IMR-90 (cell line): ENCODE results near the gene GMEB2. TPM values are rescaled to one million over a fixed set of nuclear protein-coding genes. Genes with fewer than 3 reads are reported as not detected.

Experiments used
- ATAC-seq: fragments of 200-7000 bp; cut with Tn5 transposase; 2 replicates; pipeline ENCODE4 v1.9.1; 2020; ENCODE audit warnings: low read depth, mild to moderate bottlenecking, moderate library complexity
- BruUV-seq: library from RNA; stranded (reverse); fragments of 400-500 nt; replicated peaks from 2 replicates; lab custom pipeline; 2021; lab: Mats Ljungman, UMichigan
- CTCF ChIA-PET: fragments of 300-600 bp; formaldehyde crosslinking; extraction: SDS; loops from one replicate; lab custom pipeline; 2021; ENCODE audit warnings: antibody characterized with exemption; lab: Yijun Ruan, JAX
- POLR2A ChIA-PET: fragments of 300-600 bp; sonication (Branson Sonifier 250); formaldehyde crosslinking; loops from one replicate; lab custom pipeline; 2022; ENCODE audit warnings: antibody characterized with exemption; ENCODE audit not compliant: unreplicated experiment; lab: Charles Lee
- DNase-seq: peaks from one replicate; pipeline ENCODE4 v3.0.0; 2013
- H2AFZ ChIP-seq: replicated peaks from 2 replicates; pipeline ENCODE3; 2013; ENCODE audit warnings: low read length, mild to moderate bottlenecking; ENCODE audit not compliant: poor library complexity
- H2AK5ac ChIP-seq: 2 replicates; pipeline ENCODE4 v1.6.1; 2013; ENCODE audit warnings: low read depth, low read length, inconsistent platforms
- H2AK9ac ChIP-seq: replicated peaks from 2 replicates; pipeline ENCODE3; 2013; ENCODE audit warnings: mild to moderate bottlenecking, low read depth, low read length, moderate library complexity; ENCODE audit not compliant: poor library complexity
- H2BK120ac ChIP-seq: 2 replicates; pipeline ENCODE4 v1.6.1; 2013; ENCODE audit warnings: low read depth, low read length, inconsistent platforms
- H2BK15ac ChIP-seq: 3 replicates; pipeline ENCODE4 v1.6.1; 2013; ENCODE audit warnings: low read depth, low read length, inconsistent platforms
- H2BK20ac ChIP-seq: 2 replicates; pipeline ENCODE4 v1.6.1; 2013; ENCODE audit warnings: low read depth, mild to moderate bottlenecking, inconsistent platforms, low read length, moderate library complexity
- H2BK5ac ChIP-seq: 2 replicates; pipeline ENCODE4 v1.6.1; 2013; ENCODE audit warnings: mild to moderate bottlenecking, low read depth, low read length, inconsistent platforms; ENCODE audit not compliant: poor library complexity, severe bottlenecking
- H3K14ac ChIP-seq: replicated peaks from 2 replicates; pipeline ENCODE4 v1.6.1; 2013; ENCODE audit warnings: low read depth, low read length, inconsistent platforms
- H3K18ac ChIP-seq: 2 replicates; pipeline ENCODE4 v1.6.1; 2013; ENCODE audit warnings: low read depth, low read length, control low read depth
- H3K23ac ChIP-seq: 2 replicates; pipeline ENCODE4 v1.6.1; 2013; ENCODE audit warnings: low read depth, low read length, inconsistent platforms
- H3K27ac ChIP-seq: 2 replicates; pipeline ENCODE4 v1.5.1; 2013; ENCODE audit warnings: mild to moderate bottlenecking, control low read depth, low read length; ENCODE audit not compliant: insufficient read depth
- H3K27me3 ChIP-seq: 2 replicates; pipeline ENCODE4 v1.6.1; 2013; ENCODE audit warnings: low read length; ENCODE audit not compliant: control insufficient read depth, insufficient read depth
- H3K36me3 ChIP-seq: 2 replicates; pipeline ENCODE4 v1.6.1; 2013; ENCODE audit warnings: low read length, mixed read lengths; ENCODE audit not compliant: control insufficient read depth, insufficient read depth
- H3K4ac ChIP-seq: 2 replicates; pipeline ENCODE4 v1.6.1; 2013; ENCODE audit warnings: low read depth, low read length, inconsistent platforms
- H3K4me1 ChIP-seq: 2 replicates; pipeline ENCODE4 v1.6.1; 2013; ENCODE audit warnings: low read length, mixed read lengths; ENCODE audit not compliant: control insufficient read depth, insufficient read depth
- H3K4me2 ChIP-seq: 2 replicates; pipeline ENCODE4 v1.6.1; 2013; ENCODE audit warnings: low read depth, mild to moderate bottlenecking, control low read depth, low read length, moderate library complexity
- H3K4me3 ChIP-seq: 2 replicates; pipeline ENCODE4 v1.5.1; 2013; ENCODE audit warnings: low read depth, mild to moderate bottlenecking, control low read depth, low read length, moderate library complexity; ENCODE audit not compliant: insufficient read depth
- H3K56ac ChIP-seq: 2 replicates; pipeline ENCODE4 v1.6.1; 2013; ENCODE audit warnings: low read length, inconsistent platforms; ENCODE audit not compliant: insufficient read depth; ENCODE audit errors: extremely low read depth
- H3K79me1 ChIP-seq, 2 experiments: 2 replicates each; pipeline ENCODE4 v1.6.1; 2013; ENCODE audit warnings: low read length in 2 of 2, inconsistent platforms in 1 of 2, low read depth in 1 of 2
- H3K9ac ChIP-seq: 2 replicates; pipeline ENCODE4 v1.6.1; 2013; ENCODE audit warnings: low read depth, low read length, control low read depth
- H3K9me1 ChIP-seq: 2 replicates; pipeline ENCODE4 v1.6.1; 2013; ENCODE audit warnings: low read length, inconsistent platforms; ENCODE audit not compliant: insufficient read depth
- H3K9me3 ChIP-seq: 2 replicates; pipeline ENCODE4 v1.6.1; 2013; ENCODE audit warnings: low read length; ENCODE audit not compliant: control insufficient read depth, insufficient read depth
- H4K20me1 ChIP-seq: 2 replicates; pipeline ENCODE4 v1.6.1; 2013; ENCODE audit warnings: low read length, inconsistent platforms; ENCODE audit not compliant: insufficient read depth
- H4K5ac ChIP-seq: 2 replicates; pipeline ENCODE4 v1.6.1; 2013; ENCODE audit warnings: mild to moderate bottlenecking, low read depth, low read length, control low read depth
- H4K8ac ChIP-seq, 2 experiments: 2 replicates each; pipeline ENCODE4 v1.6.1; 2013; ENCODE audit warnings: low read depth in 2 of 2, low read length in 2 of 2, control low read depth in 1 of 2, inconsistent platforms in 1 of 2
- H4K91ac ChIP-seq: 2 replicates; pipeline ENCODE4 v1.6.1; 2013; ENCODE audit warnings: low read depth, low read length, inconsistent platforms; ENCODE audit not compliant: insufficient read depth
- BHLHE40 ChIP-seq: fragments of 150-350 bp; IDR thresholded peaks from 2 replicates; pipeline ENCODE4 v1.6.1; 2016; ENCODE audit warnings: mild to moderate bottlenecking, low read depth, low read length
- FOS ChIP-seq: fragments of 150-350 bp; IDR thresholded peaks from 2 replicates; pipeline ENCODE4 v1.6.1; 2016; ENCODE audit warnings: low read depth, low read length
- RFX5 ChIP-seq: IDR thresholded peaks from 2 replicates; pipeline ENCODE4 v1.8.0; 2012; ENCODE audit warnings: low read depth, mild to moderate bottlenecking, low read length, moderate library complexity
- WGBS, 2 experiments: methylation state at CpG; one replicate each; pipeline versions ENCODE4 v1.1.5 to v1.1.7; 2013; ENCODE audit warnings: missing lambda C conversion rate in 2 of 2; ENCODE audit not compliant: insufficient read length in 1 of 2; ENCODE audit errors: extremely low coverage in 2 of 2; 5-methylcytosine and 5-hydroxymethylcytosine counted together
- dilution Hi-C: fragments of 300-500 bp; cut with HindIII; formaldehyde crosslinking; loops from one replicate; pipeline ENCODE4 v1.14.3; 2018; ENCODE audit warnings: low sequenced_read_pairs; ENCODE audit not compliant: unreplicated experiment
- in situ Hi-C: fragments of 300-500 bp; cut with MboI; formaldehyde crosslinking; loops from 3 replicates; pipeline ENCODE4 v1.14.3; 2019; ENCODE audit warnings: low sequenced_read_pairs, inconsistent platforms, mixed read lengths
- intact Hi-C: fragments of 100-400 bp; cut with micrococcal nuclease; formaldehyde crosslinking; loops from 2 replicates; pipeline ENCODE4 v1.10.0; 2022
- polyA plus RNA-seq, 3 experiments: library from polyadenylated mRNA; depleted of rRNA; stranded (reverse); fragments of >200 nt; gene quantifications; 2 replicates each; pipeline ENCODE4 v1.2.3, GENCODE V29; 2012; ENCODE audit warnings: low replicate concordance in 1 of 3
- total RNA-seq: library from RNA; depleted of rRNA; stranded (reverse); fragments of >200 nt; gene quantifications from 2 replicates; pipeline ENCODE4 v1.2.3, GENCODE V29; 2012
- TF ChIP-seq, protein P1 (sequence below): fragments of 150-350 bp; IDR thresholded peaks from 2 replicates; pipeline ENCODE4 v1.6.1; 2017; ENCODE audit warnings: mild to moderate bottlenecking, antibody characterized with exemption, low read length, low read depth

The GMEB2 gene
- total and polyA plus RNA-seq, 2 of the 4 experiments (the other 2 are of a cell fraction) = 5.0 to 10.0 TPM

DNA sequence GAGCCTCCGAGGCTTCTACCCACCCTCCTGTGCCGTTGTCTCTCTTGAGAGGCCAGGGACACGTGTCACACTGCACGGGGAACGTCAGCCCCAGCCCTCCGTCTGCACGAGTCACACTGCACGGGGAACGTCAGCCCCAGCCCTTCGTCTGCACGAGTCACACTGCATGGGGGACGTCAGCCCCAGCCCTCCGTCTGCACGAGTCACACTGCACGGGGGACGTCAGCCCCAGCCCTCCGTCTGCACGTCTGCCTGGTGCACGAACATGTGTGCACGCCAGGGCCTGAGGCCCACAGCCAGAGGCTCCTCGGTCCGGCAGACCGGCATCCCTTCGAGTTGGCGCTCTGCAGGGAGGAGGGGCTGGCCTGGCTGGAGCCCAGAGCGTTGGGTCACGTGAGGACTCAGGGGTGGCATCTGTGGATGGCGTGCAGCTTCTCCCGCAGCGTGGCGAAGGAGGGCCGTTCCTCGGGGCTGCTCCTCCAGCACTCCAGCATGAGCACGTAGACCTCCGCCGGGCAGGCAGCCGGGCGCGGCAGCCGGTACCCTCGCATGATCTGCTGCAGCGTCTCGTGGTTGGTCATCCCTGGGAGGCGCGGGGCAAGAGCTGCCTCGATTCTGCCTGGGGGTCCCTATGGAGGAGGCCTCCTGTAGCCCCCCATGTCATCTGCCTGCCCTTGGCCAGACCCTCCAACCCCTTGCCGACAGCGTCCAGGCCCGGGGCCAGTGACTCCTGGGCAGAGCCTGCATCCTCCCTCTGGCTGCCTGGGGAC, 86.3 kb downstream of the GMEB2 start:
- ChIA-PET CTCF (no interaction called here), POLR2A (no interaction called here)
- Histone ChIP-seq H3K56ac (no peak overlapping the region), H3K4me2 (no peak overlapping the region), H3K9me3 (no peaks in the 10 kb centered on the region), H2BK120ac (no peak overlapping the region), H2AK5ac (no peak overlapping the region), H4K20me1 (no peaks in the 10 kb centered on the region), H3K27me3 (peaks cover 6% of the 10 kb centered on the region; the same call in 1 of the 2 replicates), H4K8ac (no peak overlapping the region), H3K9ac (no peak overlapping the region), H2BK15ac (no peak overlapping the region), H2BK5ac (no peak overlapping the region), H3K79me1 (no peaks in the 10 kb centered on the region), H4K91ac (no peak overlapping the region), H3K14ac (no peak overlapping the region), H4K5ac (no peak overlapping the region; the same call in 1 of the 2 replicates), H2AK9ac (peak overlapping the region; percentile 55), H2AFZ (peak overlapping the region; percentile 33), H3K9me1 (no peaks in the 10 kb centered on the region), H3K23ac (no peak overlapping the region), H3K4ac (no peak overlapping the region), H3K4me3 (no peak overlapping the region), H3K27ac (no peak overlapping the region), H3K36me3 (no peaks in the 10 kb centered on the region), H3K18ac (no peak overlapping the region), H2BK20ac (no peak overlapping the region), H3K4me1 (peaks cover 3% of the 10 kb centered on the region; the same call in 1 of the 2 replicates)
- in situ Hi-C loops (no loop called here), intact Hi-C loops (no loop called here), dilution Hi-C loops (no loop called here)
- TF ChIP-seq RFX5 (no peak), FOS (peak; percentile 62), BHLHE40 (peak; percentile 91)
- TF ChIP-seq, protein P1, sequence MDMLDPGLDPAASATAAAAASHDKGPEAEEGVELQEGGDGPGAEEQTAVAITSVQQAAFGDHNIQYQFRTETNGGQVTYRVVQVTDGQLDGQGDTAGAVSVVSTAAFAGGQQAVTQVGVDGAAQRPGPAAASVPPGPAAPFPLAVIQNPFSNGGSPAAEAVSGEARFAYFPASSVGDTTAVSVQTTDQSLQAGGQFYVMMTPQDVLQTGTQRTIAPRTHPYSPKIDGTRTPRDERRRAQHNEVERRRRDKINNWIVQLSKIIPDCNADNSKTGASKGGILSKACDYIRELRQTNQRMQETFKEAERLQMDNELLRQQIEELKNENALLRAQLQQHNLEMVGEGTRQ = peak; percentile 49
- peak; percentile 50 for DNase-seq
- BruUV-seq = no TSS peak
- no peak for ATAC-seq
- 47% methylated on average over 28 of the region's 49 CpGs; no CpG with 5 or more reads in 1 of the 2 experiments for WGBS, 2 experiments
